HEK293 (cell line): Measurements from ENCODE around the gene IL36RN.

Source experiments
- ATF2 ChIP-seq: fragments of 450-650 bp; formaldehyde crosslinking; IDR thresholded peaks from 2 replicates; pipeline ENCODE4 v1.5.1; 2016; ENCODE audit warnings: missing biosample characterization, missing genetic modification characterization, low read depth
- CTCF ChIP-seq: fragments of 450-650 bp; formaldehyde crosslinking; IDR thresholded peaks from 2 replicates; pipeline ENCODE4 v1.5.1; 2016; ENCODE audit warnings: missing biosample characterization, missing genetic modification characterization
- HOXA7 ChIP-seq: sonication (generic); formaldehyde crosslinking; IDR thresholded peaks from 2 replicates; pipeline ENCODE4 v1.8.1; 2022; ENCODE audit warnings: missing genetic modification reagents, borderline replicate concordance
- REST ChIP-seq: fragments of 450-650 bp; formaldehyde crosslinking; IDR thresholded peaks from 2 replicates; pipeline ENCODE4 v1.5.1; 2016; ENCODE audit warnings: missing biosample characterization, missing genetic modification characterization
- SP2 ChIP-seq: fragments of 450-650 bp; formaldehyde crosslinking; IDR thresholded peaks from 2 replicates; pipeline ENCODE4 v1.5.1; 2016; ENCODE audit warnings: missing biosample characterization, missing genetic modification characterization
- TCF7L2 ChIP-seq: IDR thresholded peaks from 2 replicates; pipeline ENCODE4 v1.6.1; 2011; ENCODE audit warnings: low read depth, mild to moderate bottlenecking, inconsistent platforms, low read length, moderate library complexity, borderline replicate concordance
- ZFP37 ChIP-seq: fragments of 450-650 bp; formaldehyde crosslinking; IDR thresholded peaks from 2 replicates; pipeline ENCODE4 v1.5.1; 2016; ENCODE audit warnings: missing biosample characterization, missing genetic modification characterization
- ZFP69B ChIP-seq: fragments of 450-650 bp; formaldehyde crosslinking; IDR thresholded peaks from 2 replicates; pipeline ENCODE4 v1.5.1; 2016; ENCODE audit warnings: missing biosample characterization, missing genetic modification characterization
- ZNF248 ChIP-seq: fragments of 450-650 bp; formaldehyde crosslinking; IDR thresholded peaks from 2 replicates; pipeline ENCODE4 v1.5.1; 2017; ENCODE audit warnings: missing biosample characterization, missing genetic modification characterization
- ZNF280C ChIP-seq: fragments of 450-650 bp; formaldehyde crosslinking; IDR thresholded peaks from 2 replicates; pipeline ENCODE4 v1.5.1; 2016; ENCODE audit warnings: missing biosample characterization, missing genetic modification characterization
- ZNF426 ChIP-seq: fragments of 450-650 bp; formaldehyde crosslinking; IDR thresholded peaks from 2 replicates; pipeline ENCODE4 v1.5.1; 2017; ENCODE audit warnings: missing biosample characterization, missing genetic modification characterization, mild to moderate bottlenecking, inconsistent platforms, moderate library complexity
- ZNF548 ChIP-seq: fragments of 450-650 bp; formaldehyde crosslinking; IDR thresholded peaks from 2 replicates; pipeline ENCODE4 v1.5.1; 2016; ENCODE audit warnings: missing biosample characterization, missing genetic modification characterization
- ZNF558 ChIP-seq: fragments of 450-650 bp; formaldehyde crosslinking; IDR thresholded peaks from 2 replicates; pipeline ENCODE4 v1.5.1; 2016; ENCODE audit warnings: missing biosample characterization, missing genetic modification characterization

- TF ChIP-seq ATF2 (no peak), SP2 (tag by site-specific recombination) (no peak), CTCF (tag by site-specific recombination) (no peak), ZNF548 (tag by site-specific recombination) (no peak), ZNF558 (tag by site-specific recombination) (no peak), ZFP69B (tag by site-specific recombination) (no peak), ZFP37 (tag by site-specific recombination) (no peak), ZNF248 (tag by site-specific recombination) (no peak), ZNF280C (no peak), HOXA7 (CRISPR knock-in tag) (no peak), REST (tag by site-specific recombination) (no peak), ZNF426 (tag by site-specific recombination) (no peak), TCF7L2 (no peak)
These were observed 7.8 kb upstream of the IL36RN start for GRCh38 chr2:113050921-113051895.
